GM12801 (cell line): ENCODE measurements around the gene PKP1.

Experiments used
- CTCF ChIP-seq: IDR thresholded peaks from one replicate; pipeline ENCODE4 v1.5.1; 2011; ENCODE audit warnings: control low read depth; ENCODE audit not compliant: insufficient read length; ENCODE audit errors: extremely low read depth

PKP1 gene

GRCh38 chr1:201347498-201348210, 64.3 kb downstream of the PKP1 start:
- TF ChIP-seq CTCF = no peak

DNA sequence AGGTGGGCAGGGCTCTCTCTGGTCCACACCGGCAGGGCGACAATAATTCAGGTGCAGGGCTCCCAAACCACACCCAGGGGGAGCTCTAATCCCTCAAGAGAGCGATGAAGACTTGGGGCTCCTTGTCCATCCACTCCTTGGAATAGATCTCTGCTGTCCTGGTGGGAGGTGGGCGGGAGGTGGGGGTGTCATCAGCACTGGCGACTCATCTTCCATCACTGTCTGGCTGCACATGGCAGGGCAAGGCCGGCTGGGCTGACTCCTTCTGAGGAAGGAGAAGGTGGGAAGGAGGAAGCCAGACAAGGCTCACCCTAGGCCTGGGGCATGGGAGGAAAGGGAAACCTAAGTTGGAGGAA, 64.9 kb downstream of the PKP1 start:
- TF ChIP-seq CTCF = peak; percentile 66

DNA sequence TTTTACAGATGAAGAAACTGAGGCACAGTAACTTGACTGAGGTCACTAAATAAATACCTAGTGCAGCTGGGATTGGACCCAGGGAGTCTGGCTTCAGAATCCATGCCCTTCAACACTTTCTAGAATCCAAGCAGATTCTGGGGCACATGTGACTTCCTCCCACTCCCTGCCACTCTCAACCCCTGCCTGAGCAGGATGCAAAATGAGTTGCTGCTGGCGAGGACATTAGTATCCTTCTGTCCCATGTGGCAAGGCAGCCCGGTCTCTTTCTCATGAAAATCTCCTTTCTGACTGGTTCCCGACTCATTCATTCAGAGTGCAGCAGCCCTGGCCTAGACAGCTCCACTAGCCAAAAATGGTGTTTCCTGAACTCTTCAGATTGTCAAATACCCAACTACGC, 65.8 kb downstream of the PKP1 start:
- TF ChIP-seq CTCF = no peak

- no peak for TF ChIP-seq CTCF
Measured at GRCh38 chr1:201350361-201350725, 67.0 kb downstream of the PKP1 start.

DNA sequence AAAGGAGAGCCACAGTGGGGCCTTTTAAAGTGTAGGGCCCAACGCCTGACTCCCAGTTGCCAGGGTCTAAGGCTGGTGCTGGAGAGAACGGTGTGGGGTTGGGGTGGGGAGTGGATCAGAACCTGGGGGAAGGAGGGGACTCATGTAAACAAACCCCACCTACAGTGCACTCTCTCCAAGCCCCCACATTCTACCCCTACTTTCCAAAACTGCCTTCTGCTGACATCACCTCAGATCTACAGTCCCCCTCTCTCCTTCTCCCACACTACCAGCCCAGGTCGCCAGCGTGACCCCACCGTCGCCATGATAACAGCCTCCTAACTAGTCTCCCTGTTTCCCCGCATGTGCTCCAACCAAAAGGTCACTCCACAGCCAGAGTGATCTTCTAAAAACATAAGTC, 67.6 kb downstream of the PKP1 start:
- no peak for TF ChIP-seq CTCF

DNA sequence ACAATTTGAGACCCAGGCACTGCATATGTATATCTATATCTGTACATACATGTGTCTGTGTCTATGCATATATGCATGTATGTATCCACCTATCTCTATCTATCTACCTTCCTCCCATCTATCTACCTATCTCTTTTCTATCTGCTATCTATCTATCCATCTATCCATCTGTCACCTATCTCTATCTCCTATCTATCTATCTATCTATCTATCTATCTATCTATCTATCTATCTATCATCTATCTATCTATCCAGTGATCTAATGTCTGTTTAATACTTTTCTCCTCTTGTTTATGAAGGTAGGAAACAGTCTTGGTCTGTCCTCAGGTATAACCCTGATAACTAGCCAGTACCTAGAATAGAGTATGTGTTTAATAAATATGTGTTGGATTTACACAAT, 68.3 kb downstream of the PKP1 start:
- no peak for TF ChIP-seq CTCF

DNA sequence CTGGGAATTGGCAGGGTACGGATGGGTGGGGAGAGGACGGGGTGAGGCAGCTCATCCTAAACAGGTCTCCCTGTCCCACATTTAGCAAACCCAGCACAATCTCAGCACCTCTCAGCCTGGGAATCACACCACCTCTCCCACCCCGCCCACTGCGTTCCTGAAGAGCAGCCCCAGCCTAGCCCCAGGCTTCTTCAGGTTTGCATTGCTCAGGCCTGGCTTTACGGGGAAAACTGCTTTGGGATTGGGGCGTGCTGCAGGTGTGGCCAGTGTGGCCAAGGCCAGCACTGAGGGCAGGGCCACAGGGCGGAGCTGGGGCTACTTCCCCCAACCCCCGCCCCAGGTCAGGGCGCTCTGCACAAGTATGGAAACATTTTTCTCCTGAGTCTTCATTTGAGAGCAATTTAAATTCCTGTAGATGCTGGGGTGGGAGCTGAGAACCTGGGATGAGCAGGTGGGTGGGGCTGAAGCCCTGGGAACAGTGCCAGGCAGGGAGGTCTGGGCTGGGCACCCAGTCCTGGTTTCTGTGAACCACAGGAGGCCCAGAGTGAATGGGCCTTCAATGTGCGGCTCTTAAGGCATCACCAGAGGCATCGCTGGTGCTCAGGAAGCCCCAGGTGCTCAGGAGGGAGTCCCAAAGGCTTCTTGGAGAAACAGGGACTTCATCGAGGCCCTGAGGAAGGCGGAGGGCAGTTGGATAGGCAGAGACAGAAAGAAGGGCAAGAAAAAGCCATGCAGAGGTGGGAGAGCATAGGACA, 70.1 kb downstream of the PKP1 start:
- TF ChIP-seq CTCF = no peak
